Measurements from ENCODE around the gene LIMK2.

DNA sequence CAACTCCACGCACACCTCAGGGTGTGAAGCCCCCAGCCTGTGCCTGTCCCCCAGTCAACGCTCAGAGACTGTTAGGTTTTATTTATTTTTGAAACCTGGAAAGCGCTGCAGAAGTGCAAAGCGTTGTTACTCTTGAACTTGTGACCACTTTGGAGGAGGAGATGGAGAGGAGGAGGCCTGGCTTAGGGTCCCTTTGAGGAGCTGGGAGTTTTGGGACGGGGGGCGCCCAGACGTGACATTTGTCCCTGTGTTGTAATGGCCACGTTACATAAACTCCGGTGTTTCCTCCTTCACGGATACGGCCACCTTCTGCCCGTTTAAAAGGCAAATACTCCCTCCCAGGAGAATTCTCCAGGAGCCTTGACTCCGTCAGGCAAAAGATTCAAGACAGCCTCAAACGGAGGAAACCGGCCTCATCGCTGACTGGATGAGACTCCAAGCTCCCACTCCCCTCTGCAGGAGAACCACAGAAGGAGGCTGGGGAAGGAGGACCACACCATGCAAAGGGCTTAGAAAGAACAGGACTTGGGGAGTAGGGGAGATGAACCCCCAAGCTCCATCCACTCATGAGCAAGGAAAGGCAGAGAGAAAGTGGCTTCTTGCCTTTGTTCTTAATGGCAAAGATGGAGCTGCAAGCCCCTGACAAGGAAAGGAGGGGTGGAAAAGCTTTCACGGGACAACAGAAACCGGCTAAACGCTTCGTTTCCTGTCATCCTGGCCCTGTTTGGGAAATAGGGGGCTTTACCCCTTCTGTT, 79.6 kb downstream of the LIMK2 start:
- TF ChIP-seq ATF3 (CRISPR knock-in tag; conservative IDR thresholded peaks at IDR 0.05) (no peak), GABPB1 (CRISPR knock-in tag; IDR thresholded peaks at IDR 0.05) (no peak), CREB1 (CRISPR knock-in tag; IDR thresholded peaks at IDR 0.05) (no peak), ZNF138 (CRISPR knock-in tag; conservative IDR thresholded peaks at IDR 0.05) (no peak)
- TF ChIP-seq, protein P1, sequence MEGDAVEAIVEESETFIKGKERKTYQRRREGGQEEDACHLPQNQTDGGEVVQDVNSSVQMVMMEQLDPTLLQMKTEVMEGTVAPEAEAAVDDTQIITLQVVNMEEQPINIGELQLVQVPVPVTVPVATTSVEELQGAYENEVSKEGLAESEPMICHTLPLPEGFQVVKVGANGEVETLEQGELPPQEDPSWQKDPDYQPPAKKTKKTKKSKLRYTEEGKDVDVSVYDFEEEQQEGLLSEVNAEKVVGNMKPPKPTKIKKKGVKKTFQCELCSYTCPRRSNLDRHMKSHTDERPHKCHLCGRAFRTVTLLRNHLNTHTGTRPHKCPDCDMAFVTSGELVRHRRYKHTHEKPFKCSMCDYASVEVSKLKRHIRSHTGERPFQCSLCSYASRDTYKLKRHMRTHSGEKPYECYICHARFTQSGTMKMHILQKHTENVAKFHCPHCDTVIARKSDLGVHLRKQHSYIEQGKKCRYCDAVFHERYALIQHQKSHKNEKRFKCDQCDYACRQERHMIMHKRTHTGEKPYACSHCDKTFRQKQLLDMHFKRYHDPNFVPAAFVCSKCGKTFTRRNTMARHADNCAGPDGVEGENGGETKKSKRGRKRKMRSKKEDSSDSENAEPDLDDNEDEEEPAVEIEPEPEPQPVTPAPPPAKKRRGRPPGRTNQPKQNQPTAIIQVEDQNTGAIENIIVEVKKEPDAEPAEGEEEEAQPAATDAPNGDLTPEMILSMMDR (IDR thresholded peaks at IDR 0.05), result no peak
